ENCODE results near the gene BANF2.

- no peak for TF ChIP-seq POLR2A (IDR thresholded peaks at IDR 0.05; ENCODE audit: low read depth)
- no peak for TF ChIP-seq CTCF (IDR thresholded peaks at IDR 0.05)
- TF ChIP-seq EP300 (IDR thresholded peaks at IDR 0.05) = no peak
Observed at GRCh38 chr20:17727351-17727750, 27.6 kb downstream of the BANF2 start.
